ENCODE data around the gene KCNH1. TPM values are rescaled to one million over a fixed set of nuclear protein-coding genes. Genes with fewer than 3 reads are reported as not detected.

Gene KCNH1
- total and polyA plus RNA-seq, 10 of the 15 experiments (the other 5 are each of a cell fraction or from before 2014, with no cell fraction given): 0.02 to 0.04 (median 0.04) TPM; not detected in 7

DNA sequence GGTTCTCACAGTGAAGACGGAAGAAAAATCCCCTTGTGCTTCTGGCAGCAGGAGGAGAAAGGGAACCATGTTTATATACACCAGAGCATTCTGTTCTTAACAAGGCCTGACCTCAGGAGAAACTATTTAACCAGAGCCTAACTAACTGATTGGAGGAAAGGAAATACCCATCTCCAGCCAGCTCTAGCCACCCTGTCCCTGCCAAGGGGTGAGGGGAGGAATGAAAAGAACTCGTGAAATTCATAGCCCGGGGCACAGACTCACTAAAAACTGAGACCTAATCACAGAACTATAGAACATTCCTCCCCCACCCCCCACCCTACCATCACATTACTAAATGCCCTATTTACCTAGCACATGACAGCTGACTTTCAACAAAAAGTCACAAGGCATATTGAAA lies 65.0 kb downstream of the KCNH1 start:
- Histone ChIP-seq H3K79me2 (ENCODE audit: control insufficient read depth, insufficient read depth, low read length) (no peaks in the 10 kb centered on the region), H3K9me3 (replicated peaks; ENCODE audit: control insufficient read depth, insufficient read depth, low read length) (no peaks in the 10 kb centered on the region), H3K27ac (ENCODE audit: control insufficient read depth, insufficient read depth) (no peak overlapping the region), H2AFZ (ENCODE audit: control insufficient read depth, low read depth, low read length) (no peak overlapping the region), H3K4me1 (ENCODE audit: control insufficient read depth, insufficient read depth, low read length) (no peaks in the 10 kb centered on the region), H3K27me3 (replicated peaks in 1 of 2; ENCODE audit: control insufficient read depth in 2 of 2, insufficient read depth in 2 of 2, low read length in 1 of 2) (no peaks in the 10 kb centered on the region), H3K36me3 (ENCODE audit: control insufficient read depth in 2 of 2, insufficient read depth in 2 of 2, low read length in 1 of 2) (no peaks in the 10 kb centered on the region), H3K4me2 (ENCODE audit: control insufficient read depth, insufficient read depth) (no peak overlapping the region), H3K9ac (ENCODE audit: control insufficient read depth, insufficient read depth, low read length) (no peak overlapping the region), H3K4me3 (no peak overlapping the region), H4K20me1 (ENCODE audit: control insufficient read depth, insufficient read depth) (no peaks in the 10 kb centered on the region)
- ATAC-seq (no peak), DNase-seq (ENCODE audit: low read depth, low spot score) (no peak), FAIRE-seq (no peak)
- TF ChIP-seq NFXL1 (IDR thresholded peaks at IDR 0.05; ENCODE audit: borderline replicate concordance): no peak
- WGBS (ENCODE audit: insufficient coverage, insufficient replicate concordance, low lambda C conversion rate, missing lambda C conversion rate): 2% methylated on average over 3 of the region's 3 CpGs
- BruUV-seq (replicated peaks): no TSS peak
- RAD21 ChIA-PET (ENCODE audit: unreplicated experiment): no interaction called here
- SMC1A ChIA-PET (ENCODE audit: uncharacterized antibody, unreplicated experiment): no interaction called here
- intact Hi-C loops (cut with micrococcal nuclease; ENCODE audit: unreplicated experiment) (no loop called here), in situ Hi-C loops (cut with MboI) (no loop called here)
- CTCF ChIA-PET: no interaction called here
- POLR2A ChIA-PET: no interaction called here

DNA sequence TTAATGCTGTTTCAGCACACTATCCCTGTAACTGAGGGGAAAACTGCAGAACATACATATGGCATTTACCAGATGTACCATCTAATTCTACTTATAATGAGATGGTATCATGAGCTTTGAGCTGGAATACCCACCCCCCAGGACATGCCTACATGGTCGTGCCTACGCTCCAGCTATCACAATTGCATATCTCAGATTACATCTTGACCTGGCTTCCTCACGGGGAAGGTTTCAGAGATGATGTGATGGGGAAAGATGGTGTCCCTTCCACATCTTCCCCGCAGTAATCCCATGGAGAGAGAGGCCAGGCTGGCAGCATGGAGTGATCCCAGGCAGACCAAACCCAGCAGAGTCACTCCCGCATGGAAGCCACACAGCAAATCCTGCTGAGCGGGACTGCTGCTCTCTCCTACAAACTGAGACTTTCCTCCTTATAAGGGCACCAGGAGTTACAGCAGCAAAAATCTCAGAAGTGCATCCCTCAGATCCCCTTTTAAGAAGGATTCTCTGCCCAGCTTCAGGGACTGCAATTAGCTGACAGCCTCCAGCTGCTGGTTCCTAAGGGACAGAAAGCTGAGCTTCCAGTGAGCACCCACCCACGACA lies 67.1 kb downstream of the KCNH1 start:
- BruUV-seq (replicated peaks): no TSS peak
- ChIA-PET SMC1A (ENCODE audit: uncharacterized antibody, unreplicated experiment) (no interaction called here), POLR2A (no interaction called here), CTCF (no interaction called here), RAD21 (ENCODE audit: unreplicated experiment) (no interaction called here)
- WGBS (ENCODE audit: insufficient coverage, insufficient replicate concordance, low lambda C conversion rate, missing lambda C conversion rate): 56% methylated on average over 7 of the region's 7 CpGs
- H3K27ac ChIP-seq (ENCODE audit: control insufficient read depth, insufficient read depth): no peak overlapping the region
- H3K27me3 ChIP-seq (replicated peaks in 1 of 2; ENCODE audit: control insufficient read depth in 2 of 2, insufficient read depth in 2 of 2, low read length in 1 of 2): no peaks in the 10 kb centered on the region
- ATAC-seq (no peak), DNase-seq (ENCODE audit: low read depth, low spot score) (no peak), FAIRE-seq (no peak)
- H3K9ac ChIP-seq (ENCODE audit: control insufficient read depth, insufficient read depth, low read length): no peak overlapping the region
- no peaks in the 10 kb centered on the region for H3K79me2 ChIP-seq (ENCODE audit: control insufficient read depth, insufficient read depth, low read length)
- no peak overlapping the region for H3K4me3 ChIP-seq
- no peak overlapping the region for H2AFZ ChIP-seq (ENCODE audit: control insufficient read depth, low read depth, low read length)
- intact Hi-C loops (cut with micrococcal nuclease; ENCODE audit: unreplicated experiment) (no loop called here), in situ Hi-C loops (cut with MboI) (no loop called here)
- no peak overlapping the region for H3K4me2 ChIP-seq (ENCODE audit: control insufficient read depth, insufficient read depth)
- H3K4me1 ChIP-seq (ENCODE audit: control insufficient read depth, insufficient read depth, low read length): no peaks in the 10 kb centered on the region
- no peaks in the 10 kb centered on the region for H4K20me1 ChIP-seq (ENCODE audit: control insufficient read depth, insufficient read depth)
- H3K9me3 ChIP-seq (replicated peaks; ENCODE audit: control insufficient read depth, insufficient read depth, low read length): no peaks in the 10 kb centered on the region
- H3K36me3 ChIP-seq (ENCODE audit: control insufficient read depth in 2 of 2, insufficient read depth in 2 of 2, low read length in 1 of 2): no peaks in the 10 kb centered on the region
- TF ChIP-seq NBN (IDR thresholded peaks at IDR 0.05) (no peak), SUPT20H (IDR thresholded peaks at IDR 0.05; ENCODE audit: borderline replicate concordance, control insufficient read depth, low read depth, low read length) (no peak), NR2C1 (IDR thresholded peaks at IDR 0.05) (no peak), BACH1 (IDR thresholded peaks at IDR 0.05; ENCODE audit: borderline replicate concordance) (no peak), EP300 (IDR thresholded peaks at IDR 0.05; ENCODE audit: borderline replicate concordance in 1 of 2, control insufficient read depth in 1 of 2, low read depth in 2 of 2, low read length in 2 of 2) (no peak), ZNF207 (IDR thresholded peaks at IDR 0.05; ENCODE audit: borderline replicate concordance) (no peak), ASH2L (IDR thresholded peaks at IDR 0.05; ENCODE audit: borderline replicate concordance, low read depth) (no peak), MTA3 (IDR thresholded peaks at IDR 0.05; ENCODE audit: borderline replicate concordance, low read length) (no peak), CHD1 (IDR thresholded peaks at IDR 0.05; ENCODE audit: low read depth, low read length) (no peak), WRNIP1 (IDR thresholded peaks at IDR 0.05; ENCODE audit: borderline replicate concordance, low read depth, low read length) (no peak), SREBF1 (IDR thresholded peaks at IDR 0.05; ENCODE audit: low read length) (no peak)
- TF ChIP-seq, protein P1, sequence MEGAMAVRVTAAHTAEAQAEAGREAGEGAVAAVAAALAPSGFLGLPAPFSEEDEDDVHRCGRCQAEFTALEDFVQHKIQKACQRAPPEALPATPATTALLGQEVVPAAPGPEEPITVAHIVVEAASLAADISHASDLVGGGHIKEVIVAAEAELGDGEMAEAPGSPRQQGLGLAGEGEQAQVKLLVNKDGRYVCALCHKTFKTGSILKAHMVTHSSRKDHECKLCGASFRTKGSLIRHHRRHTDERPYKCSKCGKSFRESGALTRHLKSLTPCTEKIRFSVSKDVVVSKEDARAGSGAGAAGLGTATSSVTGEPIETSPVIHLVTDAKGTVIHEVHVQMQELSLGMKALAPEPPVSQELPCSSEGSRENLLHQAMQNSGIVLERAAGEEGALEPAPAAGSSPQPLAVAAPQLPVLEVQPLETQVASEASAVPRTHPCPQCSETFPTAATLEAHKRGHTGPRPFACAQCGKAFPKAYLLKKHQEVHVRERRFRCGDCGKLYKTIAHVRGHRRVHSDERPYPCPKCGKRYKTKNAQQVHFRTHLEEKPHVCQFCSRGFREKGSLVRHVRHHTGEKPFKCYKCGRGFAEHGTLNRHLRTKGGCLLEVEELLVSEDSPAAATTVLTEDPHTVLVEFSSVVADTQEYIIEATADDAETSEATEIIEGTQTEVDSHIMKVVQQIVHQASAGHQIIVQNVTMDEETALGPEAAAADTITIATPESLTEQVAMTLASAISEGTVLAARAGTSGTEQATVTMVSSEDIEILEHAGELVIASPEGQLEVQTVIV (IDR thresholded peaks at IDR 0.05; ENCODE audit: borderline replicate concordance, partially characterized antibody): no peak
- TF ChIP-seq, protein P2, sequence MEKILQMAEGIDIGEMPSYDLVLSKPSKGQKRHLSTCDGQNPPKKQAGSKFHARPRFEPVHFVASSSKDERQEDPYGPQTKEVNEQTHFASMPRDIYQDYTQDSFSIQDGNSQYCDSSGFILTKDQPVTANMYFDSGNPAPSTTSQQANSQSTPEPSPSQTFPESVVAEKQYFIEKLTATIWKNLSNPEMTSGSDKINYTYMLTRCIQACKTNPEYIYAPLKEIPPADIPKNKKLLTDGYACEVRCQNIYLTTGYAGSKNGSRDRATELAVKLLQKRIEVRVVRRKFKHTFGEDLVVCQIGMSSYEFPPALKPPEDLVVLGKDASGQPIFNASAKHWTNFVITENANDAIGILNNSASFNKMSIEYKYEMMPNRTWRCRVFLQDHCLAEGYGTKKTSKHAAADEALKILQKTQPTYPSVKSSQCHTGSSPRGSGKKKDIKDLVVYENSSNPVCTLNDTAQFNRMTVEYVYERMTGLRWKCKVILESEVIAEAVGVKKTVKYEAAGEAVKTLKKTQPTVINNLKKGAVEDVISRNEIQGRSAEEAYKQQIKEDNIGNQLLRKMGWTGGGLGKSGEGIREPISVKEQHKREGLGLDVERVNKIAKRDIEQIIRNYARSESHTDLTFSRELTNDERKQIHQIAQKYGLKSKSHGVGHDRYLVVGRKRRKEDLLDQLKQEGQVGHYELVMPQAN (conservative IDR thresholded peaks at IDR 0.05): no peak

All from GM12878 (cell line).